GM19324 (cell line): Measurements from ENCODE around the gene ATG4B.

ENCODE experiments used
- ATAC-seq: cut with Tn5 transposase; IDR thresholded peaks from one replicate; pipeline ENCODE4 v1.9.1; 2021; ENCODE audit warnings: mild to moderate bottlenecking, moderate library complexity; ENCODE audit not compliant: unreplicated experiment, low FRiP score

The ATG4B gene

DNA sequence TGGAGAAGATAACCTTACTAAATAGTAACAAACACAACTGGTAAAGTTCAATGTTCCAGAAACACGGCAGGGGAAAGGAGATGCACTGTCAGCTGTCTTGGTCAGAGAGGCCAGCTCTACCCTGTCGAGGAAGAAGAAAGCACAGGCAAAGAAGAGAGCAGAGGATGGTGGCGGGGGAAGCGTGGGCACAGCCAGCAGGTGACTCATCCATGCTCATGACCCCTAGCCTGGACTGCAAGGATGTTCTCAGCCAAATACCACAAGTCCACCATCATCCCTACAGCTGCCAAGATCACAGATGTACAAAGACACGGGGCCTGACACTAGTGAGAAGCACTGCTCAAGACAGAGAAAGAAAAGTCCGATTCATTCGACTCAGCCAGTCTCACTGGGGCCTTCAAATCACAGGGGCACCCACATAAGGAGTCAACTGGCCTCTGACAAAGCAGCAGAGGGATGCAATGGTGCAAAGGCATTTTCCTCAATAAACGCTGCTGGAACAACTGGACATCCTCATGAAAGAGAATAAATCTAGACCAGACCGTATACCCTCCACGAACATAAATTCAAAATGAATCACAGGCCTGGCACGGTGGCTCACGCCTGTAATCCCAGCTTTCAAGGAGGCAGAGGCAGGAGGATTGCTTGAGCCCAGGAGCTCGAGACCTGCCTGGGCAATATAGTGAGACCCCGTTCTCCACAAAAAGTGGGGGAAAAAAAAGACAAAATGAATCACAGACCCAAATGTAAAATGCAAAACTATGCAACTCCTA is 43.5 kb downstream of the ATG4B start:
- ATAC-seq = no peak

GRCh38 chr2:241686324-241686649 is 48.8 kb downstream of the ATG4B start:
- peak; percentile 13 for ATAC-seq

DNA sequence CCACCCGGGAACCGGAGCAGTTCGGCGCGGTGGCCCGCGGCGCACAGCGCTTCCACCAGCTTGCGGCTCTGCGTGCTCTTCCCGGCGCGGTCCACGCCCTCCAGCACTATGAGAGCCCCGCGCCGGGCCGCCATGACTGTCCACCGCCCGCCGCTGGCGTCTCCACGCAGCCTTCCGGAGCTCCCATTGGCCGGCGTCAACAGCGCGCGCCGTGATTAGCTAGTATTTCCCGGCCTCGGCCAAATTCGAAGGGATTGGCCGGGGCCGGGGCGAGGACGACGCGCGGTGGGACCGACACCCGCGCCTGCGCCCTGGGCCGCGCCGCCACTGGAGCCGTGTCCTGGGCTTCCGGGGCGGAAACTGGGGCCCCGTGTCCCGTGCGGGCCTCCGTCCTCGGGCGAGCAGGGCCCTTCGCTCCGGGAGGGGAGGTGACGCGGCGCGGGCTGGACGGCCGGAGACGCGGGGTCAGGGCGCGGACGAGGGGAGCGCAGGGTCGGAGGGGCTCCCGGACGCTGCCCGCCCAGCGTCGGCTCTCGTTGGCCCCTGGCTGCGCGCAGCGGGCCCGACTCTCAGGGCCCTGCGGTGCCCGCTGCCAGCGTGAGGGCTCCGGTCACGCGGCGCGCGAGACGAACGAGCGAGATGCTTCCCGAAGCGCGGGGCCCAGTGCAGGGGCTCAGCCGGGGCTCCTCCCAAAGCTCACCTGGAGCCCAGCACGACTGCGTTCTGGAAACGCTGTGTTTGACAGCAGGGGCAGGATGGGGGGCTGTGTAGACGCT is 49.3 kb downstream of the ATG4B start, which contains the start of gene DTYMK:
TSS of gene DTYMK (minus strand) at position 166 of the 776 bp plus-strand sequence. CDS start at position 134, 32 bp downstream.
- peak; percentile 98 for ATAC-seq

- no peak for ATAC-seq
Observed at GRCh38 chr2:241689306-241689705, 51.8 kb downstream of the ATG4B start.

- no peak for ATAC-seq
Observed at GRCh38 chr2:241690202-241690717, 52.8 kb downstream of the ATG4B start.

DNA sequence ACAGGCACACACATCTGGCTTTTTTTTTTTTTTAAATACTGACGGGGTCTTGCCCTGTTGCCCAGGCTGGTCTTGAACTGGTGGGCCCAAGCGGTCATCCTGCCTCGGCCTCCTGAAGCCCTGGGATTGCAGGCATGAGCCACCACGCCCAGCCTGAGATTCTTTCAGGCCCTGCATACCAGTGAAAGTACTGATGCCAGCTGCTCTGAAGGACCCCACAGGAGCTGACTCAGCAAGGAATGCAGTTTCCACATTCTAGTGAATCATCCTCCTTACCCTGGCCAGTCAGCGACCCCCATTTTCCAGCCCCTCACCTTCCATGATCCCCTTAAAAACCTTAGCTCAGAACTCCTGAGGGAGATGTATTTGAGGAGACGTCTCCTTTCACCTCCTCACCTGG is 55.0 kb downstream of the ATG4B start:
- no peak for ATAC-seq

GRCh38 chr2:241695651-241696050 is 58.2 kb downstream of the ATG4B start:
- no peak for ATAC-seq

DNA sequence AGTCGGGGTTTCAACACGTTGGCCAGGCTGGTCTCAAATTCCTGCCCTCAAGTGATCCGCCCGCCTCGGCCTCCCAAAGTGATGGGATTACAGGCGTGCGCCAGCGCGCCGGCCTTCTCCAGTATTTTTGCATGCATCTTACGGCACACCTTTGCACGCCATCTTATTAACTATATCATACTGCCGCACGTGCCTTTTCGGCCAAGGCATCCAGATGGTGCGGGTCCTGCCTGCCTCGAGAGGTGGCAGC is 63.6 kb downstream of the ATG4B start:
- no peak for ATAC-seq

DNA sequence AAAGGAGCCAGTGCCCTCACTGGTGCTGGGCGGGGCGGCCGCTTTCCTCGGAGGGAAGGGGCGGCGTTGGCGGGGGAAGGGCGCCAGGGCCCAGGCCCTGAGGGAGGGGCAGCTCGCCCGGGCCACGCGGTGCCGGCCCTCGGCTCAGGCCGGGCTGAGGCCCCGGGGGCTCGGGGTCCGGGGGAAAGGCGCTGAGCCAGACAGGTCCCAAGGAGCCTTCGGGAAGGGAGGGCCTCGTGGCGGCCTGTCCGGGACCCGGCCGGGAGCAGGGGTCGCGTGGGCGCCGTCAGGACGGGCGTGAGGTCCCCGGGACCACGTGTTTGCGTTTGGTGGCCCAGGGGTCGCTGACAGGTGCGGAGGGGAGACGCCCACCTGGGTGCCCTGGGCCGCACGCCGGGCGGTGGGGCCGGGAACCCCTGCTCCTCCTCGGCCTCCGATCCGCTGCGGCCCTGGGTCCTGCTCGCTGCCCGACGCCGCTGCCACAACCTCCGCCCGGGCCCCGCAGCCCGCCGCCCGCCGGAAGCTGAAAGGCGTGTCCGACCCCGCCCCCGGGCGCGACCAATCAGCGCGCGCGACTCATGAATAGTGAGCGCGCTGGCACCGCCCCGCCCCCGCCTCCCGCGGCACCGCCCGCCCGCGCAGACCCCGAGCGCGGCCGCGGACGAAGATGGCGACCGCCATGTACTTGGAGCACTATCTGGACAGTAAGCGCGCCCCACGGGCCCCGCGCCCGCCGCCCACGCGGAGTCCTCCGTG is 64.1 kb downstream of the ATG4B start, which contains the start of gene ING5:
TSS of gene ING5 (plus strand) at position 641 of the 756 bp plus-strand sequence. CDS start at position 668, 27 bp downstream.
- ATAC-seq = peak; percentile 73

DNA sequence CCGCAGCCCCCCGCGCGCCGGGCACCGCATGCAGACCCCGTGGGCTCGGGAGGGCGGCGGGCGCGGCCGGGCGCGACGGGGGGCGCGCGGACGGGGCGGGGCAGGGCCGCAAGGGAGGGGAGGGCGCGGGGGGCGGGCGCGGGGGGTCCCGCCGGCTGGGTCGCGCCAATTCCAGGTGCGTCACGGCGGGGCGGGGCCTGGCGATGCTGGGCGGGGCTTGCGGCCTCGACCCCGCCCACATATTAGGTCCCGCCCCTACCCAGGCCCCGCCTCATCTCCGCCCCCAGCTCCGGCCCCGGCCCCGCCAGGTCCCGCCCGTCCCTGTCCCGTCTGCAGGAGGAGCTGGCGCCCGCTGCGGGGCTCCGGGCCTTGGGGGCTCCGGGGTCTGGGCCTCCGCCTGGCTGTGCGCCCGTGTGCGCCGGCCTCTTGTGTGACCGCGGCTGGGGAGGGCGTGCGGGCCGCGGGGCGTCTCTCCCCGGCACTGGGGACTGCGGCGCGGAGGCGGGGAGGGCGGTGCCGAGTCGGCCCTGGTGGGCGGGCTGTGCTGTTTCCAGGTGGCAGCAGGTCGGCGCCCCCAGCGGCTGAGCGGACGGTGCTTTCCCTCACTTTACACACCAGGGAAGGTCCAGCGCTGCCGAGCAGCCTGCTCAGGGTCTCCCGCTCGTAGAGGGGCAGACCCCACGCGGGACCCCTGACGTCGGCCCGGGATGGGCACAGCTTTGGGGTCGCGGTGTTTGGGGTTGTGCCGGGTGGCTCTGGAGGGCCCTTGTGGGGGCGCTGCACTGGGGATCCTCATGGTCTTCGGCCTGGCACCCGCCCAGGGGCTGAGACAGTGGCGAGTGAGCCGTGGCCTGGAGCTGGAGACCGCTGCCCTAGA is 64.9 kb downstream of the ATG4B start:
- peak; percentile 66 for ATAC-seq

DNA sequence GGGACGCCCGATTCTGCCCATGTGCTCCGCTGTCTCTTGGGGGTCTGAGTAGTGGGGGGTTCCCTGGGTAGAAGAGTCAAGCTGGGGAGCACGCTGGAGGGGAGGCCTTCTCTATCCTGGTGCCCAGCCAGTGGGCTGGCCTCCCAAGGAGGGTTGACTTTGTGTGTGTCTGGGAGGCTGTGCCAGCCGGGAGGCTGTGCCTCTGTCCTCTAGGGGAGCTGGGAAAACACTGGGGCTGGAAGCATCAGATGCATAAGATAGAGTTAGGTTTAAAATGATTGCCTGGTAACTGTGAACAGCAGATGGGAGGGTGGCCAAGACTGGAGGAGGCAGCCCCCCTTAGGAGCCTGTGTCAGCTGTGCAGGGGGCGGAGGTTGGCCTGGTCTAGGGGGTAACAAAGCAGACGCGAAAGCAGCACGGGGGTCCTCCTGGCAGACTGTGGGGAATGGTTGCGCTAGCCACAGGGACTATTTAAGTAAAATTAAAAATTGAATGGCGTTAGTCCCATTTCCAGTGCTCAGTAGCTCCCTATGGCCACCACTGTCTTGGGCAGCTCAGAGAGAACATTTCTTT is 65.6 kb downstream of the ATG4B start:
- no peak for ATAC-seq

DNA sequence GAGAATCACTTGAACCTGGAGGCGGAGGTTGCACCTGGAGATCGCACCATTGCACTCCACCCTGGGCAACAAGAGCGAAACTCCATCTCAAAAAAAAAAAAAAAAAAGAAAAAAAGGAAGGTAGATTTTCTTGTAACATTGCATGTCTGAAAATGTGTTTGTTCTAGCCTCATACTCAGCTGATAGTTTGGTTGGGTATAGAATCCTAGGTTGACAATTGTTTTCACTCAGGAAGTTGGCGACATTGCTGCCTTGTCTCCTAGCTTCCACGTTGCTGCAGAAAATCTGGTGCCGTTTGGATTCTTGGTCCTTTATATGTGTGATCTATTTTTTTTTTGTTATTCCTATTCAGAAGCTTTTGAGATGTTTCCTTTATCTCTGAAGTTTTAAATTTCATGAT is 69.0 kb downstream of the ATG4B start:
- no peak for ATAC-seq

DNA sequence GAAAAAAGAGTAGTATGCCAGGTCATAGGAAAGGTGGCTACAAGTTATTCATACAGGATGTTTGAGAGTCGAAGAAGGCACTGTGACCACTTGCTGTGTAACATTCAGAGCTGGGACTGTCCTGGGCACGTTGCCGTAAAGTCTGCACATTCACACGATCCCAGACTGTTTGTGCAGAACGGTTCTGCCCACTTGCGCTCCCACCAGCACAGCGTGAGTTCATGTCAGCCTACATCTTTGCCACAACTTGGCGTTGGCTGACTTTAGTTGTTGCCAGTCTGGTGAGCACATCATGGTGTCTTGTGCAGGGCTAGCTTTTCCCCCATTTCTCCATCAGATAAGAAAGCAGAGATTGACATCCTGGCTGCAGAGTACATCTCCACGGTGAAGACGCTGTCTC is 71.4 kb downstream of the ATG4B start:
- no peak for ATAC-seq

DNA sequence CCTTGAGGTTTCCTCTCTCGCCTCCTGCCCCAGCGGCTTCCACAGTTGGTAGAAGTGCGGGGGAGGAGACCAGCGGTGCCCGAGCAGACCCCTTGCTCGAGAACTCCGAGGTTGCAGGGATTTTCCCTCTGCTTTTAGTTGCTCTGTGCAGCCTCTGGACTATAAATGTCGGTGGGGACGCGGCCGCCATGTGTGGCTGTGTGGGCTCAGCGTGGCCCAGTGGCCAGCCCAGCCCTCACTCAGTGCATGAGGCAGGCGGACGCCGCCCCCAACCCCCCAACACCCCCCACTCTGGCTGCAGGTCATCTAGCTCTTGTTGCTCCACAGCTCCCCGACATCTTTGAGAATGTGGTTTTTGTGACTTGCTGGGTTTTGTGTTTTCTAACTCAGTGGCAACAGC is 81.6 kb downstream of the ATG4B start:
- ATAC-seq = no peak

GRCh38 chr2:241720099-241720498 is 82.6 kb downstream of the ATG4B start:
- ATAC-seq = no peak

DNA sequence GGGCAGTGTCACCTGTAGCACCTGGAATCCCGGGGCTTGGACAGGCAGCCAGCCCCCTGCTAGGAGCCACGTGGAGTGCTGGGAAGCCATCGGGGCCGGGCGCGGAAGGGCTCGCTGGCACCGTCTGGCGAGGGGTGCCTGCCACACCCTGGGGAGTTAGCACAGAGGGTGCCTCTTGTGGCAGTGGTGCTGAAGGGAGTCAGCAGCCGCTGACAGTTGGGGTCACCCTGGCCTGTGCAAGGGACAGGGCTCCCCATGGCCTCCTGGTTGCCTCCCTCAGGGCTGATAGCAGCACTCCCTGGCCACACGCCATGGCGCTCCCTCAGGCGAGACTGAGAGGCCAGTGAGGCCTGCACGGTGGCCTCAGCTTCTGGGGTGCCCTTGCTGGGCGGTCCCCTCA is 83.1 kb downstream of the ATG4B start:
- ATAC-seq = no peak

DNA sequence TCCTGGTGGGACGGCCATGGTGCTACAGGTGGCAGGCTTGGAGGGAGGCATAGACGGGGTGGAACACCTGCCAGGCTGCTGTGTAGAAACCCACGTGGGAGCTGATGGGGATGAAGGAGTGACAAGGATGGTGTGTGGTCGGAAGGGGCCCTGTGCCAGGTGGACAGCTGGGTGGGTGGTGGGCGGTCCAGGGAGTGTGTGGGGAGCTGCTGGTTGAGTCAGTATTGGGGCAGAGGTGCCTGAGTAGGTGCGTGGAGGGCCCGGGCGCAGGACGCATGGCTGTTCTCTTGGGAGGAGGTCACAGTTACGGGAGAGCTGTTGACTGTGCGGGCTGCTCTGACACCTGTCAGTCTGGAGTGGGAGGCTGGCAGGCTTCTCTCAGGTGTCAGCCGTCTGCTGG is 84.4 kb downstream of the ATG4B start:
- no peak for ATAC-seq

DNA sequence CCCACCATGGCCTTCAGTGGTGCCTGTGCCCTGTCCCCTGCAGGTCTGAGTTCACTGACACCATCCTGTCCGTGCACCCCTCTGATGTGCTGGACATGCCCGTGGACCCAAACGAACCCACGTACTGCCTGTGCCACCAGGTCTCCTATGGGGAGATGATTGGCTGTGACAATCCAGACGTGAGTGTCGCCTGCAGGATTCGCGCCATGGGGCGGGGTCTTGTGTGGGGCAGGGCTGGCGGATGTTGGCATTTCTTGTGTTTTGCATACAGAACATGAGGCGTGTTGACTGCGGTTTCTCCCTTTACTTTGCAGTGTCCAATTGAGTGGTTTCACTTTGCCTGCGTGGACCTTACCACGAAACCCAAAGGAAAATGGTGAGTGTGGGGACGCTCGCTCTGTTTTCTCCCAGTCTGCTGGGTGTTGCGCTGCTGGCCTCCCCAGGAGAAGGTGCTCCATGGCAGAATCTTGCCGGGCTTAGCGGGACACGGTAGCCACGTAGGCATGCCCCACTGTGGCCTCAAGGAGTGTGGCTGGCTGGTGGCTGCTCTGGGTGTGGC is 85.5 kb downstream of the ATG4B start:
- ATAC-seq = no peak
